Mucosa of descending colon (tissue), 3 donors: ENCODE measurements around the gene TNFAIP8. TPM values are rescaled to one million over a fixed set of nuclear protein-coding genes. Genes with fewer than 3 reads are reported as not detected.

ENCODE experiments used
- ATAC-seq: fragments of 200-7000 bp; cut with Tn5 transposase; one replicate; pipeline ENCODE4 v1.9.1; 2020; ENCODE audit warnings: mild to moderate bottlenecking, moderate library complexity
- DNase-seq, 3 donors: peaks; one replicate each; pipeline ENCODE4 v3.0.0-alpha.2; 2020
- H3K36me3 ChIP-seq: fragments of 200-600 bp; one replicate; pipeline ENCODE4 v1.8.0; 2021; ENCODE audit warnings: low read depth, mild to moderate bottlenecking
- H3K4me1 ChIP-seq: fragments of 200-600 bp; one replicate; pipeline ENCODE4 v1.8.0; 2021; ENCODE audit warnings: low read depth, mild to moderate bottlenecking
- H3K4me3 ChIP-seq: fragments of 200-600 bp; one replicate; pipeline ENCODE4 v1.8.0; 2021; ENCODE audit warnings: mild to moderate bottlenecking
- H3K9me3 ChIP-seq: fragments of 200-600 bp; one replicate; pipeline ENCODE4 v1.8.0; 2021; ENCODE audit warnings: mild to moderate bottlenecking
- intact Hi-C, 2 donors: fragments of 100-400 bp; cut with DNase I in 1 of 2; cut with micrococcal nuclease in 1 of 2; formaldehyde crosslinking; loops; one replicate each; pipeline versions ENCODE4 v1.11.0 to v1.11.1; 2022; cut with DNase I, micrococcal nuclease
- total RNA-seq, 3 donors: library from RNA; stranded (reverse); fragmentation: NEBNext Ultra II Directional in 2 of 3; extraction: Animal tissue kit (Norgen Biotek cat#: 25700) in 2 of 3; gene quantifications; one replicate each; pipeline versions ENCODE4 v1.2.1 to v1.2.4, GENCODE V29; 2021 to 2023
- TF ChIP-seq, protein P1 (sequence below): fragments of 200-600 bp; IDR thresholded peaks from one replicate; pipeline ENCODE4 v1.8.0; 2022; ENCODE audit warnings: antibody characterized with exemption, mild to moderate bottlenecking
- donor health status: DM: no; HTN: no; CAD: no; lungs with moderate emphysema.
- donor health status: DM: no; HTN: no; CAD: no.
- donor health status: DM: no; HTN: yes; CAD: no.

The TNFAIP8 gene
- total RNA-seq, 3 donors from 2014 or later: 8.7 to 15.7 (median 12.3) TPM

DNA sequence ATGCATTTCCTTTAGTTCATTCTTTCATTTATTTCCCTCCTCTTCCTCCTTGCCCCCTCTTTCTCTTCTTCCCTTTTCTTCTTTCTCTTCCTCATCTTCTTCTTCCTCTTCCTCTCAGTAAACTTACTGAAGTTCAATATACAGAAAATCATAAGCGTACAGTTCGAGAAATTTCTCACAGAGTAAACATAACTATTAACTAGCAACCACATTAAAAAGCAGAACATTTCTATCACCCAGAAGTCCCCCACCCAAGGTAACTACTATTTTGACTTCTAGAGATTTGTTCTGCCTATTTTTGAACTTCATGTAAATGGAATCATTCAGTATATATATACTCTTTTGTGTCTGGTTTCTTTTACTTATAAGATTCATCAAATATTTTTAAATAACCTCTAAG, 48.2 kb downstream of the TNFAIP8 start:
- H3K36me3 ChIP-seq: no peaks in the 10 kb centered on the region
- no peak for ATAC-seq
- DNase-seq: no peak
- H3K9me3 ChIP-seq: no peaks in the 10 kb centered on the region
- TF ChIP-seq, protein P1, sequence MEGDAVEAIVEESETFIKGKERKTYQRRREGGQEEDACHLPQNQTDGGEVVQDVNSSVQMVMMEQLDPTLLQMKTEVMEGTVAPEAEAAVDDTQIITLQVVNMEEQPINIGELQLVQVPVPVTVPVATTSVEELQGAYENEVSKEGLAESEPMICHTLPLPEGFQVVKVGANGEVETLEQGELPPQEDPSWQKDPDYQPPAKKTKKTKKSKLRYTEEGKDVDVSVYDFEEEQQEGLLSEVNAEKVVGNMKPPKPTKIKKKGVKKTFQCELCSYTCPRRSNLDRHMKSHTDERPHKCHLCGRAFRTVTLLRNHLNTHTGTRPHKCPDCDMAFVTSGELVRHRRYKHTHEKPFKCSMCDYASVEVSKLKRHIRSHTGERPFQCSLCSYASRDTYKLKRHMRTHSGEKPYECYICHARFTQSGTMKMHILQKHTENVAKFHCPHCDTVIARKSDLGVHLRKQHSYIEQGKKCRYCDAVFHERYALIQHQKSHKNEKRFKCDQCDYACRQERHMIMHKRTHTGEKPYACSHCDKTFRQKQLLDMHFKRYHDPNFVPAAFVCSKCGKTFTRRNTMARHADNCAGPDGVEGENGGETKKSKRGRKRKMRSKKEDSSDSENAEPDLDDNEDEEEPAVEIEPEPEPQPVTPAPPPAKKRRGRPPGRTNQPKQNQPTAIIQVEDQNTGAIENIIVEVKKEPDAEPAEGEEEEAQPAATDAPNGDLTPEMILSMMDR: no peak
- intact Hi-C loops: no loop called here
- no peak overlapping the region for H3K4me3 ChIP-seq
- H3K4me1 ChIP-seq: peaks cover 9% of the 10 kb centered on the region

DNA sequence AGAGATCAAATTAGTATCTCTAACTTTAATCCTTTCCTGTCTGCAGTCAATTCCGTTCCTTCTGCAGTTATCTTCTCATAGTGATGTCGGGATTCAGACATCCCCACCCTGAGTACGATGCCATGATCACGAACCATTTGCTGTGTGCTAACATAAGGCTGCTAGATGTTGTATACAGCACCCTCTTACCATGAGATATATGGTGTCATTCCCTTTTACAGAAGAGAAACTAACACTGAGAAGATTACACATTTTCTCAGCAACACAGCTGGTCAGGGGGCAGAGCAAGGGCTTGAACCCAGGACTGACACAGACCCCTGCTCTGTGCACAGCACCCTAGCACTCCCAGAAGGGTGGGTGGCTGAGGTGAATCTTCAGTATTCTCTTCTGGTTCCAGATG, 49.6 kb downstream of the TNFAIP8 start:
- Histone ChIP-seq H3K4me3 (no peak overlapping the region), H3K4me1 (peaks cover 6% of the 10 kb centered on the region), H3K9me3 (no peaks in the 10 kb centered on the region), H3K36me3 (no peaks in the 10 kb centered on the region)
- no peak for DNase-seq
- no peak for ATAC-seq
- intact Hi-C loops: no loop called here
- TF ChIP-seq, protein P1: no peak

DNA sequence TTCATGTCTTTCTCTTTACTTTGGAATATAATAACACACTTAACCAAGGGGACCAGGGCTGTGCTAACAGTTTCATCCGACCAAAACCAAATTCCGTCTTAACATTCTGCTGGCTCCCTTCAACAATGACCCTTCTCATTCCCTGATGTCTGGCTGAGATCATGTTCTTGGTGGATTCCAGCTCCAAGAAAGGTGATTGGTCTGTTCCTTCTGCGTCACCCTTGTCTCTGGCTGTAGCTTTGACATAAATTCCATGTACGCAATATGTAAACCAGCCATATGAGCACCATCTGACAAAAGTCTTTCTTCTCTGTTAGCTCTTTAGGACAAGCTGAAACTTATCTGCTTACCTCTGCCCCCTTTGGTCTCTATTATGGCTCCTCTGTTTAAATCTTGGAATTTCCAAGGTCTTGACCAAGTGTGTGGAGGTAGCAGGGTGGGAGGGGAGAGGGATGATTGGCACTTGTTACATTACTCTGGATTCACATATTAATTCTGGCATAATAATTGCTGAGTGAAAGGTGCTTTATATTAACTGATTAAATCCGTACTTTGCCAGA, 50.8 kb downstream of the TNFAIP8 start:
- Histone ChIP-seq H3K4me3 (no peak overlapping the region), H3K4me1 (no peaks in the 10 kb centered on the region), H3K9me3 (no peaks in the 10 kb centered on the region), H3K36me3 (no peaks in the 10 kb centered on the region)
- no peak for ATAC-seq
- TF ChIP-seq, protein P1: no peak
- no peak for DNase-seq
- intact Hi-C loops: no loop called here

DNA sequence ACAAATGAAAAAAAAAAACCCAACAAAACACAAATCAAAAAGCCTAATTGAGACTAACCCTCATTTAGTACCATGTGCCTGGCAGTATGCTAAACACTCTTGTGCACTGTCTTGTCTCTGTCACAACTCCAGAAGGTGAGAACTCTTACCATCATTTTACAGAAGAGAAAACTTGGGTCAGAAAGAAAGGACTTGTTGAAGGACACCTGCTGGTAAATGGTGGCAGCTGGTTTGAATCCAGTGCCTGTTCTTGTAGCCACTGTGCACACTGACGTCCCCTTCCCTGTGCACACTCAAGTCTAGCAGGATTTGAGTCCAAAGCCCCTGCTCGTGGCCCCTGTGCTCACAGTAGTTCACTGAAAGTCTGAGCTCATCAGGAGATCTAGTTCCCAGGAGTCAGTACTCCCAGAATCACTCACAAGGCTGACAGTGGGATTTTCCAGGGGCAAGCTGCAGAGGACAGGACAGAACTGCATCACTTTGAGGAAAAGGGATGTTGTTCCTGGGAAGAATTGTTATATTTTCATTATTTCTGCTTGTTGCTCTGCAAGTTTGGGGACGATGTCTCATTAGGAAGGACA, 53.5 kb downstream of the TNFAIP8 start:
- Histone ChIP-seq H3K4me1 (peaks cover 6% of the 10 kb centered on the region), H3K36me3 (no peaks in the 10 kb centered on the region), H3K9me3 (no peaks in the 10 kb centered on the region), H3K4me3 (no peak overlapping the region)
- DNase-seq: no peak
- TF ChIP-seq, protein P1: no peak
- intact Hi-C loops: no loop called here
- ATAC-seq: no peak

DNA sequence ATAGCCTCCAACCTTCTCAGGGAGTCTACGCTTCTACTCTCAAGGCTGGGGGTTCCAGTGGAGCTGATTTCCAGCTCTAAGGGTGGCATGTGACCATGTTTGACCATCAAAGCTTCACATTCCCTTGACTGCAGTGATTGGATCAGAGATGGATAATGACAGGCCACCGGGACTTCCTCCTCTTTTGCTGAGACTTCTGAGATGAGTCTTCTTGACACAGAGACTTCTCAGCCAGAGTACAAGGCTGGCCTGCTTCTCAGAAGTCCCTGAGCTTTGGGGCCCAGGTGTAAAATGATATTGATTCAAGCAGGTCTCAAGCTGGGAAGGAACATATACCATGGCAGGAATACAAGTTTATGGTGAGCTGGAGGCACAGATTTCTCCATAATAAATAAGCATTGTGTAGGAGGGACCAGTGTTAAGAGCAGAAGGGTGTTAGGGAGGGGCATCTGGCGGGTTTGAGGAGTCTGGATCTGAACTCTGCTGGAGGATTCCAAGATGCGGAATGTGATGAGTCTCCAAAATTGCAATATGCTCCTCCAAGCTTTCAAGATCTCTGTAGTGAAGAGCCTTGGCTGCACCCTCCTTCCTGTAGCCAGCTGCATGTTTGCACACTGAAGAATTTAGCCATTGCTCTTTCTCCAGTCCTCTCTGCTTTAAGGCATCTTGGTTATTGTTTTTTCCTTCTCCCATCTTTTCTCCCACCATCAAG, 54.8 kb downstream of the TNFAIP8 start:
- Histone ChIP-seq H3K36me3 (no peaks in the 10 kb centered on the region), H3K9me3 (no peaks in the 10 kb centered on the region), H3K4me1 (peaks cover 6% of the 10 kb centered on the region), H3K4me3 (no peak overlapping the region)
- no peak for ATAC-seq
- DNase-seq: no peak
- intact Hi-C loops: loop anchor here in 1 of 2 donors (5.0 to 10.0 kb wide), 2 partner anchors 146 to 423 kb away; partner anchors contain the start of gene DTWD2
- TF ChIP-seq, protein P1: no peak
